GM10248 (cell line): ENCODE data around the gene SLC7A7.

Source experiments
- CTCF ChIA-PET: fragments of 300-600 bp; sonication (Branson Sonifier 250); formaldehyde crosslinking; extraction: SDS; loops from one replicate; lab custom pipeline; 2021; ENCODE audit warnings: antibody characterized with exemption; lab: Yijun Ruan, JAX
- POLR2A ChIA-PET: fragments of 350-650 bp; sonication (Branson Sonifier 250); formaldehyde crosslinking; extraction: SDS; loops from one replicate; lab custom pipeline; 2020; ENCODE audit warnings: antibody characterized with exemption; lab: Yijun Ruan, JAX
- DNase-seq: peaks from one replicate; pipeline ENCODE4 v3.0.0; 2012; ENCODE audit errors: extremely low spot score
- CTCF ChIP-seq: IDR thresholded peaks from 2 replicates; pipeline ENCODE4 v1.5.1; 2012; ENCODE audit warnings: mild to moderate bottlenecking, low read depth; ENCODE audit errors: extremely low read depth, missing control alignments, control extremely low read depth

SLC7A7 gene

DNA sequence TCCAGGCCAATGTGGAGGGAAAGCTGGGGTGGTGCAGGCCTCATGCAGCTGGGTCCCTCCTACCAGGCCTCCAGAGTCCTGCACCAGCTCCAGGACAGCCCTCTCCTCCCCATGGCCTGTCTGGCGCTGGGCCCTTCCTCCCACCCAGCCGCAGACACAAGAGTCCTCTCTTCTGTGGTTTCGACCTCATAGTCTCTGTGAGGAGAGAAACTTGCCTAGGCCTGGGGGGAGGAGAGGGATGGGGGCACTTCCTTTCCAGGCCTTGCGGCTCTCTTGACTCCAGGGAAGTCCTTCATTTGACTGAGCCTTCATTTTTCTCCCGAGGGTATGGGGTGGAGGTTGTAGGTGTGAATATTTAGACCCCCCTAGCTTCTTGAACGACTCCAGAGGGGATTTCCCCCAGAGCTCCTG lies 23.4 kb upstream of the SLC7A7 start:
- no peak for DNase-seq
- ChIA-PET POLR2A (no interaction called here), CTCF (interaction anchor here (1.3 to 9.8 kb wide), 7 partner anchors 8 to 277 kb away, joined by 3 to 89 read pairs (median 11); partner anchors contain the start of gene LRP10)
- TF ChIP-seq CTCF = no peak

DNA sequence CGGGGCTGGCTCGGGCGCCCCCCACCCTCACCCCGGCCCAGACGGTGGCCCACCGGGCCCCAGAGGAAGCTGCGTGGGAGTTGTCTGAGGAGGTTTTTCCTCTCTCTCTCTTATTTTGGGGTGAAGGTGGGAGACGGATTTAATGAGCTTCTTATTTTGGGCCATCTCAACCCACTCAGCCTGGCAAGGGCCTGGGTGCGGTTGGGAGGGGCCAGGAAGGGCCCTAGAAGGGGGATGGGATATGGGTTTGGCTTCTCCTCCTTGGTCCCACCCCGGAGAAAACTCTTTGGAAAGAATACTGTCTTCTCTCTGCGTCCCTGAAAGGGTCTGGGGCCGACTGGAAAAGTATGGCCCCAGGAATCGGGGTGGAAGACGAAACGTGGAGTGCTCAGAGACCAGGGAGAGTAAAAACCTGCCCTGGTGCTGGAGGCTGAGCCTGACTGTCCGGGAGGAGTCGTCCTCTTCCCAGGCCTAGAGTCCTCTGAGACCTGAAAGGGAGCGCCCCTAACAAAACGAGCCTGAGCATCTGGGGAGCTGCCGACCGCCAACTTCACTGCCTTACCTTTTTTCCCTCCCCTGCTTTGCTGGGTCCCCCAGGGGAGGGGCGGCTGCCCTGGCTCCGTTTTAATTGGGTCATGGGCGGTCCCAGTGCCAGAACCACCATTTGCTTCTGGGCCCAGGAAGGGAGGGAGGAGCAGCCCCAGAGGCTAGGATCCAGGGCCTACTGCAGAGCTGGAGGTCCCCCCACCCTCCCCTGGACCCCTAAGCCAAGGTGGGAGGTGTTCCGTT lies 22.7 kb upstream of the SLC7A7 start:
- DNase-seq = no peak
- ChIA-PET POLR2A (no interaction called here), CTCF (interaction anchor here (0.7 to 9.8 kb wide), 9 partner anchors 7 to 281 kb away, joined by 3 to 89 read pairs (median 11); partner anchors contain the start of gene LRP10)
- no peak for TF ChIP-seq CTCF

- DNase-seq = no peak
- POLR2A ChIA-PET = no interaction called here
- CTCF ChIA-PET = interaction anchor here (0.7 to 9.8 kb wide), 7 partner anchors 13 to 449 kb away, joined by 3 to 89 read pairs (median 11); no protein-coding TSS in a partner anchor
- no peak for TF ChIP-seq CTCF
Measured at GRCh38 chr14:22837114-22837749, 22.0 kb upstream of the SLC7A7 start.

GRCh38 chr14:22836301-22837113 lies 21.3 kb upstream of the SLC7A7 start, which contains the start of gene MMP14:
Gene MMP14, plus strand, starts transcription at chr14:22836585. Its CDS starts 233 bp downstream, at chr14:22836818.
- ChIA-PET POLR2A (no interaction called here), CTCF (interaction anchor here (1.3 to 9.8 kb wide), 7 partner anchors 12 to 448 kb away, joined by 3 to 89 read pairs (median 22); no protein-coding TSS in a partner anchor)
- DNase-seq = no peak
- no peak for TF ChIP-seq CTCF

DNA sequence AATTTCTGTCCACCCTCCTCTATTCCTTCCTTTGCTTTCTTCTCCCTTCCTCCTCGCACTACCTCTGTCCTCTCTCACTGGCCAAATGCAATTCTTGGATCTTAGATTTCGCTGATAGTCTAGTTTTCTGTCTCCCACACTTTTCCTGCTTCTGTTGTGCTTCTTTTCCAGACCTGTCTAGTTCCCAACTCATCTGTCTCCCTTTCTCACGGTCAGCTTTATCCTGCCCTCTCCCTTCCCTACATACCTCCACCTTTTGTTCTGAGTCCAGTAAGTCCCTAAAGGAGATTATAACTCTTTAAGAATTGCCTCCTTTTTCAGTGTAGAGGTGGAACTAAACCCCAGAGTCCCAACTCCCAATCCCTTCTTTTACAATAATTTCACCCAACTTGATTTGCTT lies 20.3 kb upstream of the SLC7A7 start:
- ChIA-PET POLR2A (no interaction called here), CTCF (interaction anchor here (1.3 to 4.1 kb wide), 8 partner anchors 7 to 265 kb away, joined by 3 to 25 read pairs (median 4); no protein-coding TSS in a partner anchor)
- TF ChIP-seq CTCF = no peak
- no peak for DNase-seq
